HL-60/S4 treated with phorbol 12-myristate 13-acetate at 8.2 ng/mL for 4 days and 3 days (cell line): ENCODE results near the gene IFNA8.
"Not testable (repeated sequence)": the region's sequence is repeated elsewhere in the genome, so short reads cannot be mapped to it uniquely, and the experiment has no call there.

Experiments
- in situ Hi-C: fragments of 300-500 bp; cut with MboI; formaldehyde crosslinking; loops from 2 replicates; pipeline ENCODE4 v1.15.0; 2022; ENCODE audit warnings: low sequenced_read_pairs

Gene IFNA8

DNA sequence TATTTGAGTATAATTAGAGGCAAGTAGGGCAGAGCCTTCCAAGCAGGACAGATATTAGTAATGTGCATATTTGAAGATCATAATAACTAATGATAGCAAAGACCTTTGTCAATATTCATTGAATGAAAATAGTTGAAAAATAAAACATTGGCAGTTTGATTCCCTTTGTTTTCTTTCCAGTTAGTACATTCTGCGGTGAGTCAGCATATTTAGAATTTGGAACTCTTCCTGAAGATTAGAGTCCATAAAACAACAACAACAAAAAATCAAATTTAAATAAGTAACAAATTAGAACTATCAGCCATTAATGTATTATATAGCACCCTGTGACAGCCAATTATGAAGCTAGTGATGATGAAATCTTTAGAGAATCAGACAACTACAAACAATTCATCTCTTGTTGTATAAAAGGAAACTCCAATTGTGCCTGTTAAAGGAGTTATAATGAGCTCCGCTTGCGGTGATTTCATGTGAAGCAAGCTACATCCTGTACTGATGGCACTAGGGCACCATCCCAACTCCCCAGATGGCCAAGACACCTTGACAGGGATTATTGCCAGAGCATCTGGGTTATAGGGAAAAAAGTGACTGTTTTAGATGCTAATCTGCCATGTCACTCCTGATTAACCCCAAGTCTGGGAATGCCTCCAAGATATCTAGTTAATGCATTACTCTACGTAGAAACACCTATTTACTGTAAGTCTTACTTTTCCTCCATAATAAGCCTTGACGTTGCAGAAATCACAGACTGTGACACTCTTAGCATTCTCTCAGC, 6.8 kb downstream of the IFNA8 start:
- in situ Hi-C loops = no loop called here

DNA sequence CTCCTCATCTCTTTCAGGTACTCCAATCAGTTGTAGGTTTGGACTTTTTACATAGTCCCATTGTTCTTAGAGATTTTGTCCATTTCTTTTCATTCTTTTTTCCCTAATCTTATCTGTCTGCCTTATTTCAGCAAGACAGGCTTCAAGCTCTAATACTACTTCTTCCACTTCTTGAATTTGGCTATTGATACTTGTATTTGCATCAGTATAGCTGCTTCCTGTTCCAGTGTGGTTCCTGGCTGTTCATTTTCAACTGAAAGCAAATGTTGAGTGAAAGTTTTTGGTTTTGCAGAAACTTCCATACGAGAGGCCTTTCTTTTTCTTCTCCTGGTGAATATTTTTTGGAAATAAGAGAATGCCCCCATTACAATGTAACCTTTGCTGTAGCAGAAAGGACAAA, 19.3 kb downstream of the IFNA8 start:
- in situ Hi-C loops = no loop called here

DNA sequence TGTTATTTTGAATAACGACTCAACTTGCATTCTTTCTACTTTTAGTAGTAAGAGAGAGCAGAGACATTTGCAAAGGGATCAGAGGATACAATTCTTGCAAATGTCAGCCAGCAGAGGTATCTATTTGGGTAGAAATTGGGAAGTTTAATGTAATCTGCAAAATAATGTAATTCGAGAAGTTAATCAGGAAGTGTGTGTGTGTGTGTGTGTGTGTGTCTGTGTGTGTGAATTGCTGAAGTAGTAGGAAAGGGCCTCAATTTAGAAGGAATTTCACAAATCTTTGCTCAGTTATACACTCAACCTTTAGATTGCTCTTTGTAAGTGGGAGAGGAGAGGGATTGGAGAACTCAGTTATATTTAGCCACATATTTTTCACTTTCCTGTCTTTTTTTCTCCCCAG, 20.3 kb downstream of the IFNA8 start:
- in situ Hi-C loops = no loop called here

DNA sequence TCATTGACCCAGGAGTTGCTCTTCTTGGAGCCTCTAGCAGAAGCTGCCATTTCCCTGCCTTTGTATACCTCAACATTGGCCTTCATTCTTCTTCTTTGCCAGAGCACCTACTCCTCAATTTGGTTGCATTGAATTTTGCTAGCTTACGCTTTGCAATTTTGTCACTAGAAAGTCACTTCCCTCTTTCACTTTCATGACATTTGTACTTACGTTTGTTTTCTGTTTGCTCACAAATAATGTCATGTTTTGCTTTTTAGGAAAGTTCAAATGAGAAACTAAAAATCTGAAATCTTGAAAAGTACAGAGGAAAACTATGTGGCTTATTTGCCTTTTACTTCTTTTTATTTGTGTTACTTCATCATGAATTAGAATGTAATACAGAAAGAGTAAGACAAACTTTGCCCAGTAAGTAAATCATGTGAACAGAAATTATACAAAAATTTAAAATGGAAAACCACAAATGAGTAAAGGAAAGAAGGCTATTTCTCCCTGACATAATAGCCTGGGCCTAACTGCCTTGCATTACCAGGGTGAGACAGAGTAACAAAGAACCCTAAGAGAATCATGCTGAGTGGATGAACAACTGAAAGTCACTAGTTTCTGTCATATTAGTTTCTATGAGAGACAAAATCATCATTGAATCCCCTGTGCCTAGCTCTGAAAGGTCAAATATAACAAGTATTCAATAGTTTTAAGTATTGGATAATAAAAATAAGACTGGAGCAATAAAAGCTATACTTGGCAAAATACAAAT, 23.9 kb downstream of the IFNA8 start:
- in situ Hi-C loops = no loop called here

DNA sequence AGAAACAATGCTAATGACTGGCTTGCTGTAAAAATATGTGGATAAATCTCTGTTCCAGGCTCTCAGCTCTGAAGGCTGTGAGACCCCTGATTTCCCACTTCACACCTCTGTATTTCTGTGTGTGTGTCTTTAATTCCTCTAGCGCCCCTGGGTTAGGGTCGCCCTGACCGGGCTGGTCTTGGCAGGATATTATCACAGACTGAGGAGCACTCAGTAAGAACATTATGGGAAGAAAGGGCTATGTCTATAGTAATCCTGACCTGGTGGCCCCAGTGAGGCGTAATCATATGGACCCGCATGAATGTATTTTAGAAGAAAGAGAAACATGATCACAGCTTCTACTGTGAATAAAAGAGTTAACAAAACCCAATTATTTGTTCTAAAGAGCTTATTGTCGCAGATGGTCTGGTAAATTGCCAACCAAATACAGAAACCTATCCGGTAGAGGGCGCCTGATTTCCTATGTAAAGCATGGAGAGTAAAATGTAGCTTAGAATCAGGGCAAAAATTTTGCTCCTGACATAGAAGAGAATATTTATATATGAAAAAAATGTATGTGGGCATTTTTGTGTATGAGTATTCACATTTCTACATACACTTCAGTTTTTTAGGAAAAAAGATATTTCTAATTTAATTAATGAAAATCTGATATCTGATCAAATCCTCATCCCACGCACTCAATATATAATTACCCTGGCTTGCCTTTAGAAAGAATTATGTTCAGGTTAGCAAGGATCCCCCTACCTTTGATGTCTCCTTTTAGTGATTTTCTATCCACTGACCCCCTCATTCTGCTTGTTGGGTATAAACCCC, 25.5 kb downstream of the IFNA8 start:
- in situ Hi-C loops = no loop called here

DNA sequence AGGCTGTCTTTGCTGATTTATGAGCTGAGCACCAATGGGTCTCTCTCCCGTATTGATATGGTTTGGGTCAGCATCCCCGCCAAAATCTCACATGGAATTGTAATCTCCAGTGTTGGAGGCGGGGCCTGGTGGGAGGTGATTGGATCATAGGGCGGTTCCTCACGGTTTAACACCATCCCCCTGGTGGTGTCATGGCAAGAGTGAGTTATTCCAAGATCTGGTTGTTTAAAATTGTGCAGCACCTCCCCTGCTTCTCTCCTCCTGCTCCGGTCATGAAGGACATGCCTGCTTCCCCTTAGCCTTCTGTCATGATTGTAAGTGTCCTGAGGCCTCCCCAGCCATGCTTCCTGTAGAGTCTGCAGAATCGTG, 26.1 kb downstream of the IFNA8 start:
- in situ Hi-C loops = not testable (repeated sequence)

DNA sequence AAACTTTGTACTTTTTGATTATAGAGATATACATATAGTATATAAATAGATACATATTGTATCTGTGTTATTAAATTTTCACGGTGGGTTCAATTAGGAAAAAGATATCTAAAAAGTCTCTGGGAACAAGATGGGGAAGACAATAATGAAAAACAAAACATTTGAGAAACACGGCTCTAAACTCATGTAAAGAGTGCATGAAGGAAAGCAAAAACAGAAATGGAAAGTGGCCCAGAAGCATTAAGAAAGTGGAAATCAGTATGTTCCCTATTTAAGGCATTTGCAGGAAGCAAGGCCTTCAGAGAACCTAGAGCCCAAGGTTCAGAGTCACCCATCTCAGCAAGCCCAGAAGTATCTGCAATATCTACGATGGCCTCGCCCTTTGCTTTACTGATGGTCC, 31.2 kb downstream of the IFNA8 start, which contains the start of gene IFNA1:
TSS of gene IFNA1 (plus strand) at position 301 of the 400 bp plus-strand sequence. CDS start at position 370, 69 bp downstream.
- in situ Hi-C loops = no loop called here

DNA sequence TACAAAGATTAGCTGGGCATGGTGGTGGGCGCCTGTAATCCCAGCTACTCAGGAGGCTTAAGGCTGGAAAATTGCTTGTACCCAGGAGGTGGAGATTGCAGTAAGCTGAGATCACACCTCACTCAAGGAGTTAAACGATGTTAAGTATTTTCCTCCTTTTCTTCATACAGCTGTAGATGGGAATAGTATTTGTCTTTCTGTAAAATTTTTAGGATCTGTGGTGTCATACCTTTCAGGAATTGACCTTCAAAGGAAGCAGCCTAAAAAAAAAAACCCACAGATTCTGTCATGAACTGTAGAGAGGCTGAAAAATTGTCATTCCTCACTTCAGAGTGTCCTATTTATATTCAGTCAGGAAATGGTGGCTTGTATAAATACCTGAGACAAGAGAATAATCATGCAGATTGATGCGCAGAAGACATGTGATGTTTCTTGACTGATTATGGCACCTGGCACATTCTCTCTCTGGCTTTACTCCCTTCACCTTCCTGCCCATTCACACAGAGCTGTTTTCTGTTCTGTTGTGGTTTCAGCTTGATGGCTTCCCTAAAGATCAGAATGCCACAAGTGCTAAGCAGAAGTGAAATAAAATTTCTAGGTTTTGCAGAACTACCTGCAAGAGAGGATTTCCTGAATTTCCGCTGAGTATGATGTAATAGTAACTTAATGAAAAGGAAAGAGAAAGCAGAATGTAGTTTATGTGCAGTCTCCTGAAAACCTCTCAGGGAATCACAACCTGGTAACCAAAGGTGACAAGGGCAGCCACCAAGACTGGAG, 35.1 kb downstream of the IFNA8 start:
- in situ Hi-C loops = no loop called here

DNA sequence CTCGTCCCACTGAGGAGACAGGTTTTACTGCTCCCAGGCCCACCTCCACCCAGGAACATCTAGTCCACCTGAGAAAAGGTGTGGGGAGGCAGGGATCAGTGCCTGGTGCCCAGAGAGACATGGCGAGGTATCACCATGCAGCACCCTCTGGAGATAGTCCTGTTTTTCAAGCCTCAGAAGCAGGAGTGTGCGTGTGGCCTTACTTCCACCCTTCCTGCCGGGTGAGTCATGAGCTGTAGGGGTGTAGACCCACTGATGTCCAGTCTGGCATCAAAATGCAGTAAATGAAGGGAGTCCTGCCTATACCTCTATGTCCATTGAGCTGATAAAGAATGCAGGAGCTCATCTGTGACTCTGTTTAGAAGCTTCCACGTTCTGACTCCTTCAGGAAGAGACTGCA, 40.4 kb downstream of the IFNA8 start:
- in situ Hi-C loops = not testable (repeated sequence)

DNA sequence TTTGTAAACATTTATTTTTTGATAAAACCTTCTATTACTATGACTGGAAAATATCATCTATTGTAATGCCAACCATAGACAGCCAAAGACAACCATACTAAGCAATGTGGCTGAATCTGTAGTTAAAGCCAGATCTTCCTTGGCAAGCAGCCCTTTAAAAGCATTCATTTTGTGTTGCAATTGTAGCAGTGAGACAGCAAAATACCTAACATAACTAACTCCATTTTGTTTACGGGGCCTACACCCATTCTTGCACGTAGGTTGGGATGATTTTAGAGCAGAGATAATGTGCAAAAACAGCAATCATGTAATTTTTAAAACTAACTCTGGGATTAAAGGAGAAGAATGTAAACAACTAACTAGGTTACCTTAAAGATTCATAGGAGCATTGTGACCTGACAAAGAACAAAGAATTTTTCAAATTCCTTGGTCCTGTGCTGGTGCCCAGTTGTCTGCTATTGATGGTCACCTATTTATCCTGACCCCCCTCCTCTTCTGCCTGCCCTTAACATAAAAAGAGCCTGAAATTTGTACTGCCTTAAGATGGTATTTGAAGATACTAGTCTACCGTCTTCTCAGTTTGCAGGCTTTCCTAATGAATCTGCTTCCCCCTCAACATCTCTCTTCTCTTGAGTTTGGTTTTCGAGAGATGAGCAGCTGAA, 41.9 kb downstream of the IFNA8 start:
- in situ Hi-C loops = no loop called here

DNA sequence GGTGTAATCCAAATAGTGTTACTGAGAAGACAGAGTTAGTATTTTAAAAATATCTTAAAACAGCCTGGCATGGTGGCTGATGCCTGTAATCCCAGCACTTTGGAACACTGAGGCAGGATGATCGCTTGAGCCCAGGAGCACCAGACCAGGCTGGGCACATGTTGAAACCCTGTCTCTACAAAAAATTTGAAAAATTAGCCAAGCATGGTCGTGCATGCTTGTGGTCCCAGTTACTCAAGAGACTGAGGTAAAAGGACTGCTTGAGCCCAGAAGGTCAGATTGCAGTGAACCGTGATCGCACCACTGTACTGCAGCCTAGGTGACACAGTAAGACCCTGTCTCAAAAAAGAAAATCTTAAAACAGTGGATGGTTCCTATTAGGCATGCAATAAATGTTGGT, 43.8 kb downstream of the IFNA8 start:
- in situ Hi-C loops = no loop called here

DNA sequence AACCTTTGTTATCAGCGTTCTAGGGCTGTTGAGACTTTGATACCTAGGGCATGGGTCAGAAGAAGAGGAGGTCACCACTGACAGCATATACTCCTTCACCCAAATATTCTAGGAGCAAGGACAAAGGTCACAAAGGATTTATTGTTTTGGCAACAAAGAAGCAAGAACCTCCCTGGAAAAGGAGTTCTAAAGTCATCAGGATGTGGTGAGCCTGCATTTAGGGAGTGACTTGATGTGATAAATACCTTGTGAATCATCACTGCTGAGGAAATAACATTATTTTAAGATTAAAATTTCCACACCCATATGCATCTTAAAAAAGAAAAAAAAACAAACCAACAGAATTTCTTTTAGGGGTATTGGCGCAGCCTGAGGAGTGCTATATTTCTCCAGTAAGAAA, 45.2 kb downstream of the IFNA8 start:
- in situ Hi-C loops = no loop called here

DNA sequence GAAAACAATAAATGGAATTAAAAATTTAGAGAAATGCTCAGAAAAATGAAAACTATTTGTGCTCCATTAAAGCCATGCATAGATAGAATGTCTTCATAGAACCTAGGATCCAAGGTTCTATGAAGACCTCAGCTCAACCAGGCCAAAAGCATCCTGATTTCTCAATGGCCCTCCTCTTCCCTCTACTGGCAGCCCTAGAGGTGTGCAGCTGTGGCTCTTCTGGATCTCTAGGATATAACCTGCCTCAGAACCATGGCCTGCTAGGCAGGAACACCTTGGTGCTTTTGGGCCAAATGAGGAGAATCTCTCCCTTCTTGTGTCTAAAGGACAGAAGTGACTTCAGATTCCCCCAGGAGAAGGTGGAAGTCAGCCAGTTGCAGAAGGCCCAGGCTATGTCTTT, 46.4 kb downstream of the IFNA8 start:
- in situ Hi-C loops = no loop called here
